Fibroblast of lung (primary cell): ENCODE data around the gene MAS1. TPM values are rescaled to one million over a fixed set of nuclear protein-coding genes. Genes with fewer than 3 reads are reported as not detected.

Experiments used
- DNase-seq, 2 donors: peaks; one replicate each; pipeline versions ENCODE4 v3.0.0 to v3.0.0-alpha.2; 2010; ENCODE audit warnings: low read depth in 2 of 2
- H2AFZ ChIP-seq: 2 replicates; pipeline ENCODE4 v1.5.1; 2012; ENCODE audit warnings: low read length, control low read depth, inconsistent platforms
- H3K27ac ChIP-seq: 2 replicates; pipeline ENCODE4 v1.5.1; 2011; ENCODE audit warnings: low read length, control low read depth; ENCODE audit not compliant: insufficient read depth
- H3K27me3 ChIP-seq: 2 replicates; pipeline ENCODE4 v1.5.1; 2011; ENCODE audit warnings: mild to moderate bottlenecking, low read length; ENCODE audit not compliant: control insufficient read depth, insufficient read depth
- H3K36me3 ChIP-seq: 2 replicates; pipeline ENCODE4 v1.5.1; 2011; ENCODE audit warnings: low read length; ENCODE audit not compliant: control insufficient read depth, insufficient read depth
- H3K4me1 ChIP-seq: 2 replicates; pipeline ENCODE4 v1.5.1; 2011; ENCODE audit warnings: low read length; ENCODE audit not compliant: control insufficient read depth, insufficient read depth; ENCODE audit errors: extremely low read depth
- H3K4me2 ChIP-seq: 2 replicates; pipeline ENCODE4 v1.5.1; 2011; ENCODE audit warnings: low read length, control low read depth; ENCODE audit not compliant: insufficient read depth; ENCODE audit errors: extremely low read depth
- H3K4me3 ChIP-seq, 4 experiments: fragments of 200-600 bp in 1 of 4; sonication (generic) in 1 of 4; replicated peaks in 1 of 4; 2 replicates each; pipeline ENCODE4 v1.5.1; 2011 to 2016; ENCODE audit warnings: low read length in 4 of 4, low read depth in 3 of 4, mild to moderate bottlenecking in 3 of 4, control low read depth in 2 of 4, inconsistent platforms in 1 of 4, mixed read lengths in 1 of 4; ENCODE audit not compliant: insufficient read depth in 1 of 4; ENCODE audit errors: control extremely low read depth in 1 of 4
- H3K79me2 ChIP-seq: 2 replicates; pipeline ENCODE4 v1.5.1; 2012; ENCODE audit warnings: mild to moderate bottlenecking, low read length, inconsistent platforms; ENCODE audit not compliant: control insufficient read depth, insufficient read depth
- H3K9ac ChIP-seq: 2 replicates; pipeline ENCODE4 v1.5.1; 2011; ENCODE audit warnings: mild to moderate bottlenecking, low read length, control low read depth; ENCODE audit not compliant: insufficient read depth
- H3K9me3 ChIP-seq: 2 replicates; pipeline ENCODE4 v1.5.1; 2012; ENCODE audit warnings: low read depth, low read length; ENCODE audit not compliant: control insufficient read depth, insufficient read depth
- H4K20me1 ChIP-seq: 2 replicates; pipeline ENCODE4 v1.5.1; 2011; ENCODE audit warnings: low read length; ENCODE audit not compliant: control insufficient read depth, insufficient read depth; ENCODE audit errors: extremely low read depth
- CTCF ChIP-seq, 2 donors: IDR thresholded peaks in 1 of 2; conservative IDR thresholded peaks in 1 of 2; 1 replicate in 1 of 2; 2 replicates in 1 of 2; pipeline ENCODE4 v1.5.1; 2011 to 2012; ENCODE audit warnings: low read length in 2 of 2, control low read depth in 1 of 2, inconsistent platforms in 1 of 2, low read depth in 1 of 2, mild to moderate bottlenecking in 1 of 2
- EZH2 ChIP-seq: IDR thresholded peaks from 2 replicates; pipeline ENCODE4 v1.5.1; 2012; ENCODE audit warnings: low read length, control low read depth, mild to moderate bottlenecking; ENCODE audit errors: missing control alignments
- polyA plus RNA-seq, 2 donors: library from polyadenylated mRNA; depleted of rRNA in 1 of 2; stranded (reverse) in 1 of 2; unstranded in 1 of 2; fragments of >200 nt; gene quantifications; 2 replicates each; pipeline ENCODE4 v1.2.1, GENCODE V29; 2011 to 2012; ENCODE audit warnings: missing spikeins in 1 of 2
- total RNA-seq: library from RNA; depleted of rRNA; stranded (reverse); fragments of >200 nt; gene quantifications from 2 replicates; pipeline ENCODE4 v1.2.1, GENCODE V29; 2014

Gene MAS1
- total and polyA plus RNA-seq, 2 donors (not counting 1 experiment from before 2014, with no cell fraction given) = not detected

DNA sequence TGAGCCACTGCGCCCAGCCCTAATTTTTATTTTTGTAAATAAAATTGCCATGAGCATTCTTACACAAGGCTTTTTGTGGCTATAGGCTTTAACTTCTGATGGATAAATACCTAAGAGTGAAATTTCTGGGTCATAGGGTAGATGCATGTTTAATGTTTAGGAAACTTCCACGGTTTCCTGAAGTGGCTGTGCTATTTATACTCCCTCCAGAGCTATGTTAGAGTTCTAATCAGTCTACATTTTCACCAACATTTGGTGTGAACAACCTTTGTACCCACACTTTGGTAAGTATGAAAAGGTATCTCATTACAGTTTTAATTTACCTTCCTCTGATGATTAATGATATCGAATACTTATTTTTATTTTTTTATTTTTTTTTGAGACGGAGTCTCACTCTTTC, 6.1 kb upstream of the MAS1 start:
- no peak overlapping the region for H3K4me3 ChIP-seq
- TF ChIP-seq CTCF (conservative IDR thresholded peaks at IDR 0.05 in 1 of 2, IDR thresholded peaks at IDR 0.05 in 1 of 2; ENCODE audit: low read depth in 1 of 2, low read length in 2 of 2) (no peak), EZH2 (no peak)

DNA sequence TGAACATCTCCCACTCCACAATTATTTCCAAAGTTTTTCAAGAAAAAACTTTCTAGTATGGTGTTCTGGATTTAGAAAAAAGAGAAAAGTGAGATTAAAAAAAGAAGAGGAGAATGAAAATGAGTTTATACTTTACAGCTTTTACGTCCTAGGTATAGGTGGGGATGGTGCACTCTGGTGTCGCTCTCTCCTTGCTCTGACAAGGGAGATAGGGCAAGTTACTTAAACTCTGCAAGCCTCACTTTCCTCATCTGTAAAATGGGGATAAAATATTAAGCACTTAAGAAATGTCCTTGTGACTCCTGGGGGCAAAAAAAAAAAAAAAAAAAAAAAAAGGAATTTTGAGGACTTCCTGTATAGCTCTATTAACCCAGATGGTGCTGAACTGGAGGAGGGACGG, 4.5 kb upstream of the MAS1 start:
- H3K4me1 ChIP-seq = no peaks in the 10 kb centered on the region
- H3K79me2 ChIP-seq = no peaks in the 10 kb centered on the region
- H3K9ac ChIP-seq = no peak overlapping the region
- H4K20me1 ChIP-seq = no peaks in the 10 kb centered on the region
- H3K36me3 ChIP-seq = no peaks in the 10 kb centered on the region
- no peak overlapping the region for H3K27ac ChIP-seq
- DNase-seq = no peak
- H2AFZ ChIP-seq = no peak overlapping the region
- no peaks in the 10 kb centered on the region for H3K9me3 ChIP-seq
- no peak overlapping the region for H3K4me2 ChIP-seq
- H3K27me3 ChIP-seq = peaks cover 20% of the 10 kb centered on the region
- TF ChIP-seq EZH2 (no peak), CTCF (conservative IDR thresholded peaks at IDR 0.05 in 1 of 2, IDR thresholded peaks at IDR 0.05 in 1 of 2; ENCODE audit: low read depth in 1 of 2, low read length in 2 of 2) (no peak)
- no peak overlapping the region for H3K4me3 ChIP-seq

More for the DNA sequence above, 6.1 kb upstream of the MAS1 start:
- H4K20me1 ChIP-seq = no peaks in the 10 kb centered on the region
- no peak overlapping the region for H3K4me2 ChIP-seq
- H2AFZ ChIP-seq = no peak overlapping the region
- no peak overlapping the region for H3K27ac ChIP-seq
- H3K9me3 ChIP-seq = no peaks in the 10 kb centered on the region
- no peak for DNase-seq
- no peak overlapping the region for H3K9ac ChIP-seq
- H3K4me1 ChIP-seq = no peaks in the 10 kb centered on the region
- no peaks in the 10 kb centered on the region for H3K36me3 ChIP-seq
- peaks cover 10% of the 10 kb centered on the region for H3K27me3 ChIP-seq
- H3K79me2 ChIP-seq = no peaks in the 10 kb centered on the region

DNA sequence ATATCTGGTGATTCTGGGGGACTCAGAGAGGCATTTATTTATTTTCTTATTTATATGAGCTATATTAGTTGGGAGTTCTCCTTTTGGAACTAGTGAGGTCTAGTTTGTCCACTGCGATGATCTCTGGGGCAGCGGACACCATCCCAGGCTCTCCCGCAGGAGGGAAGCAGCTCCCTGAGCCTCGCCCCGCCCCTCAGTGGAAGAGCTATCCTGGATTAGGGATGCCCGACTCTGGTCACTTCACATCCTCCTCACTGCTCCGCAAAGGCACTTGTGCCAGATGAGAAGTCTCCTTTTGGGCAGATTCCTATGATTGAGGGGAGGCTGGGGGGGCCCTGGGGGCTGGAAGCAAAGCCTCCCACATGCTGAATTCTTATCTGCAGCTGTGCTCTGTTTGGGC, 3.6 kb upstream of the MAS1 start:
- TF ChIP-seq CTCF (conservative IDR thresholded peaks at IDR 0.05 in 1 of 2, IDR thresholded peaks at IDR 0.05 in 1 of 2; ENCODE audit: low read depth in 1 of 2, low read length in 2 of 2) (no peak), EZH2 (no peak)
- Histone ChIP-seq H3K4me3 (no peak overlapping the region), H3K27me3 (peaks cover 28% of the 10 kb centered on the region), H4K20me1 (no peaks in the 10 kb centered on the region), H3K4me2 (no peak overlapping the region), H3K27ac (no peak overlapping the region), H3K4me1 (no peaks in the 10 kb centered on the region), H3K9me3 (no peaks in the 10 kb centered on the region), H2AFZ (no peak overlapping the region), H3K79me2 (no peaks in the 10 kb centered on the region), H3K36me3 (no peaks in the 10 kb centered on the region), H3K9ac (no peak overlapping the region)
- no peak for DNase-seq
